Skin of body (tissue), 2 donors: ENCODE results near the gene RPEL1. TPM values are rescaled to one million over a fixed set of nuclear protein-coding genes. Genes with fewer than 3 reads are reported as not detected.

Experiments
- DNase-seq: peaks from one replicate; lab custom pipeline; 2025; lab: John Stamatoyannopoulos, UW
- total RNA-seq: library from RNA; depleted of rRNA; stranded (reverse); fragments of >200 nt; gene quantifications from one replicate; pipeline ENCODE4 v1.2.3, GENCODE V29; 2014

The RPEL1 gene
- total RNA-seq, 1 donor from 2014 or later = not detected

GRCh38 chr10:103278537-103278823 lies 32.8 kb downstream of the RPEL1 start:
- no peak for DNase-seq

- no peak for DNase-seq
These were observed 33.2 kb downstream of the RPEL1 start for GRCh38 chr10:103278862-103279298.

GRCh38 chr10:103280031-103280430 lies 34.3 kb downstream of the RPEL1 start:
- DNase-seq = no peak

- no peak for DNase-seq
These were observed 34.8 kb downstream of the RPEL1 start for GRCh38 chr10:103280506-103280905.

- DNase-seq = no peak
These were observed 36.1 kb downstream of the RPEL1 start for GRCh38 chr10:103281753-103282152.

- no peak for DNase-seq
These were observed 37.3 kb downstream of the RPEL1 start for GRCh38 chr10:103282961-103283360.

GRCh38 chr10:103284170-103284569 lies 38.5 kb downstream of the RPEL1 start:
- no peak for DNase-seq

- no peak for DNase-seq
These were observed 42.3 kb downstream of the RPEL1 start for GRCh38 chr10:103287992-103288391.

GRCh38 chr10:103291588-103291987 lies 45.9 kb downstream of the RPEL1 start:
- DNase-seq = no peak

- DNase-seq = no peak
These were observed 49.8 kb downstream of the RPEL1 start for GRCh38 chr10:103295374-103296015.

Other genes starting within 250 kb of the RPEL1 start
- 92.6 TPM for gene NT5C2, start 52.6 kb upstream of the RPEL1 start, total RNA-seq
- 0.99 TPM for gene INA, start 31.3 kb downstream of the RPEL1 start, total RNA-seq
- gene PCGF6, start 105.3 kb downstream of the RPEL1 start, total RNA-seq = 8.9 TPM
- gene TAF5, start 122.1 kb downstream of the RPEL1 start, total RNA-seq = 4.9 TPM
- 144 TPM for gene ATP5MK, start 150.6 kb downstream of the RPEL1 start, total RNA-seq
- 25.1 TPM for gene PDCD11, start 150.7 kb downstream of the RPEL1 start, total RNA-seq
- gene CALHM2, start 206.5 kb downstream of the RPEL1 start, total RNA-seq = 11.1 TPM
- not detected for gene CALHM1, start 213.0 kb downstream of the RPEL1 start, total RNA-seq
- not detected for gene CALHM3, start 233.4 kb downstream of the RPEL1 start, total RNA-seq
- 2.1 TPM for gene NEURL1, start 247.8 kb downstream of the RPEL1 start, total RNA-seq